Caco-2 (cell line): Measurements from ENCODE around the gene BCAS3. TPM values are rescaled to one million over a fixed set of nuclear protein-coding genes. Genes with fewer than 3 reads are reported as not detected.

ENCODE experiments used
- BruUV-seq: library from RNA; stranded (reverse); fragments of 400-500 nt; replicated peaks from 2 replicates; lab custom pipeline; 2021; lab: Mats Ljungman, UMichigan
- CTCF ChIA-PET: fragments of 300-600 bp; sonication (Branson Sonifier 250); formaldehyde crosslinking; loops from one replicate; lab custom pipeline; 2022; ENCODE audit warnings: antibody characterized with exemption; lab: Charles Lee
- POLR2A ChIA-PET: fragments of 300-600 bp; sonication (Branson Sonifier 250); formaldehyde crosslinking; loops from one replicate; lab custom pipeline; 2022; ENCODE audit warnings: antibody characterized with exemption; lab: Charles Lee
- DNase-seq, 2 experiments: peaks; one replicate each; pipeline versions ENCODE4 v3.0.0 to v3.0.0-alpha.2; 2020 to 2022
- H3K27me3 ChIP-seq: replicated peaks from 2 replicates; pipeline ENCODE4 v1.6.0; 2011; ENCODE audit warnings: low read length; ENCODE audit not compliant: control insufficient read depth, insufficient read depth
- H3K36me3 ChIP-seq: 2 replicates; pipeline ENCODE4 v1.5.1; 2011; ENCODE audit warnings: low read length; ENCODE audit not compliant: control insufficient read depth, insufficient read depth
- H3K4me1 ChIP-seq: fragments of 250-450 bp; sonication (Bioruptor Pico); 2 replicates; pipeline ENCODE4 v1.5.1; 2020; ENCODE audit warnings: mild to moderate bottlenecking
- H3K4me3 ChIP-seq: 2 replicates; pipeline ENCODE4 v1.5.1; 2011; ENCODE audit warnings: low read depth, mild to moderate bottlenecking, control low read depth, low read length
- H3K9me3 ChIP-seq: fragments of 250-450 bp; sonication (Bioruptor Pico); 2 replicates; pipeline ENCODE4 v1.5.1; 2020; ENCODE audit warnings: mild to moderate bottlenecking, moderate library complexity
- H3K27ac Mint-ChIP-seq: one replicate; pipeline ENCODE4 v1.8.0; 2022; ENCODE audit warnings: mixed read lengths; ENCODE audit not compliant: unreplicated experiment
- H3K27me3 Mint-ChIP-seq: one replicate; pipeline ENCODE4 v1.8.0; 2022; ENCODE audit warnings: mixed read lengths; ENCODE audit not compliant: insufficient read depth, unreplicated experiment
- H3K36me3 Mint-ChIP-seq: one replicate; pipeline ENCODE4 v1.8.0; 2022; ENCODE audit warnings: mild to moderate bottlenecking, mixed read lengths; ENCODE audit not compliant: insufficient read depth, unreplicated experiment
- H3K4me1 Mint-ChIP-seq: one replicate; pipeline ENCODE4 v1.8.0; 2022; ENCODE audit warnings: low read depth, mixed read lengths; ENCODE audit not compliant: unreplicated experiment
- H3K4me3 Mint-ChIP-seq: one replicate; pipeline ENCODE4 v1.8.0; 2022; ENCODE audit warnings: mild to moderate bottlenecking, moderate library complexity, mixed read lengths; ENCODE audit not compliant: unreplicated experiment
- H3K9me3 Mint-ChIP-seq: one replicate; pipeline ENCODE4 v1.8.0; 2022; ENCODE audit warnings: mixed read lengths; ENCODE audit not compliant: unreplicated experiment
- CTCF ChIP-seq, 2 experiments: fragments of 200-600 bp in 1 of 2; IDR thresholded peaks; 1 replicate in 1 of 2; 2 replicates in 1 of 2; pipeline versions ENCODE4 v1.5.1 to v1.8.0; 2011 to 2022; ENCODE audit warnings: antibody characterized with exemption in 1 of 2, control low read depth in 1 of 2, inconsistent platforms in 1 of 2, low read depth in 1 of 2, low read length in 1 of 2, mild to moderate bottlenecking in 1 of 2, moderate library complexity in 1 of 2; ENCODE audit not compliant: insufficient read depth in 1 of 2, severe bottlenecking in 1 of 2, unreplicated experiment in 1 of 2
- intact Hi-C: fragments of 100-400 bp; cut with micrococcal nuclease; formaldehyde crosslinking; loops from one replicate; pipeline ENCODE4 v1.10.0; 2022; ENCODE audit not compliant: unreplicated experiment
- total RNA-seq: library from RNA; stranded (reverse); gene quantifications from 2 replicates; pipeline ENCODE4 v1.2.3, GENCODE V29; 2022

Gene BCAS3
- total RNA-seq, 1 experiment from 2014 or later: 44.1 TPM

- H3K36me3 ChIP-seq: no peaks in the 10 kb centered on the region
- Mint-ChIP-seq H3K27ac (no peak overlapping the region), H3K4me1 (no peaks in the 10 kb centered on the region), H3K4me3 (no peak overlapping the region), H3K27me3 (no peaks in the 10 kb centered on the region), H3K36me3 (peaks cover 8% of the 10 kb centered on the region), H3K9me3 (no peaks in the 10 kb centered on the region)
- no TSS peak for BruUV-seq
- intact Hi-C loops: no loop called here
- ChIA-PET POLR2A (no interaction called here), CTCF (no interaction called here)
- TF ChIP-seq CTCF (IDR thresholded peaks at IDR 0.05; ENCODE audit: insufficient read depth in 1 of 2, low read depth in 1 of 2, low read length in 1 of 2, severe bottlenecking in 1 of 2, unreplicated experiment in 1 of 2): no peak
- H3K4me3 ChIP-seq: no peak overlapping the region
- H3K27me3 ChIP-seq: no peaks in the 10 kb centered on the region
- H3K4me1 ChIP-seq: no peaks in the 10 kb centered on the region
- no peak for DNase-seq
- H3K9me3 ChIP-seq: no peaks in the 10 kb centered on the region
These were observed 706.1 kb downstream of the BCAS3 start for GRCh38 chr17:61383689-61384201.

GRCh38 chr17:61384354-61384691, 706.7 kb downstream of the BCAS3 start:
- BruUV-seq: no TSS peak
- no peaks in the 10 kb centered on the region for H3K4me1 ChIP-seq
- H3K4me3 Mint-ChIP-seq: no peak overlapping the region
- no peaks in the 10 kb centered on the region for H3K27me3 Mint-ChIP-seq
- no peaks in the 10 kb centered on the region for H3K4me1 Mint-ChIP-seq
- no peak for DNase-seq
- no peaks in the 10 kb centered on the region for H3K9me3 Mint-ChIP-seq
- H3K4me3 ChIP-seq: no peak overlapping the region
- ChIA-PET CTCF (no interaction called here), POLR2A (no interaction called here)
- no peaks in the 10 kb centered on the region for H3K36me3 ChIP-seq
- intact Hi-C loops: no loop called here
- no peak overlapping the region for H3K27ac Mint-ChIP-seq
- no peak for TF ChIP-seq CTCF (IDR thresholded peaks at IDR 0.05; ENCODE audit: insufficient read depth in 1 of 2, low read depth in 1 of 2, low read length in 1 of 2, severe bottlenecking in 1 of 2, unreplicated experiment in 1 of 2)
- peaks cover 8% of the 10 kb centered on the region for H3K36me3 Mint-ChIP-seq
- no peaks in the 10 kb centered on the region for H3K9me3 ChIP-seq
- no peaks in the 10 kb centered on the region for H3K27me3 ChIP-seq

- ChIA-PET POLR2A (no interaction called here), CTCF (no interaction called here)
- H3K9me3 Mint-ChIP-seq: no peaks in the 10 kb centered on the region
- Histone ChIP-seq H3K36me3 (no peaks in the 10 kb centered on the region), H3K4me1 (peaks cover 3% of the 10 kb centered on the region; the same call in 1 of the 2 replicates), H3K9me3 (no peaks in the 10 kb centered on the region), H3K4me3 (no peak overlapping the region), H3K27me3 (no peaks in the 10 kb centered on the region)
- H3K27me3 Mint-ChIP-seq: no peaks in the 10 kb centered on the region
- H3K4me1 Mint-ChIP-seq: no peaks in the 10 kb centered on the region
- H3K36me3 Mint-ChIP-seq: peaks cover 8% of the 10 kb centered on the region
- H3K4me3 Mint-ChIP-seq: no peak overlapping the region
- no peak for DNase-seq
- BruUV-seq: no TSS peak
- TF ChIP-seq CTCF (IDR thresholded peaks at IDR 0.05; ENCODE audit: insufficient read depth in 1 of 2, low read depth in 1 of 2, low read length in 1 of 2, severe bottlenecking in 1 of 2, unreplicated experiment in 1 of 2): no peak
- intact Hi-C loops: no loop called here
- no peak overlapping the region for H3K27ac Mint-ChIP-seq
These were observed 707.3 kb downstream of the BCAS3 start for GRCh38 chr17:61384692-61385576.
